GM19193 (cell line): Measurements from ENCODE around the gene HSD17B12.

ENCODE experiments used
- POLR2A ChIP-seq: IDR thresholded peaks from 4 replicates; pipeline ENCODE4 v1.6.1; 2011; ENCODE audit not compliant: insufficient read depth, insufficient read length; ENCODE audit errors: extremely low read depth

Gene HSD17B12

GRCh38 chr11:43723617-43724016 lies 43.1 kb downstream of the HSD17B12 start:
- TF ChIP-seq POLR2A = no peak

DNA sequence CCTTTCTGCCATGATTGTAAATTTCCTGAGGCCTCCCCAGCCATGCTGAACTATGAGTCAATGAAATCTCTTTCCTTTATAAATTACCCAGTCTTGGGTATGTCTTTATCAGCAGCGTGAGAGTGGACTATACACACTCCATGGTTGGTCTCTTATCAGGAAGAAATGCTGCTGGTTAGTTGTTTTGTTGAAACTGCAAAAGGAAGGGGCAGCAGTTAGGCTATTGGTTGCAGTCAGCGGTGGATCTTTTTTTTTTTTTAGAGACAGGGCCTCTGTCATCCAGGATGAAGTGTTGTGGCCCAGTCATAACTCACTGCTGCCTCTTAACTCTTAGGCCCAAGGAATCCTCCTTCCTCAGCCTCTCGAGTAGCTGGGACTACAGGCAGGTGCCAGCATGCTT lies 51.7 kb downstream of the HSD17B12 start:
- no peak for TF ChIP-seq POLR2A

DNA sequence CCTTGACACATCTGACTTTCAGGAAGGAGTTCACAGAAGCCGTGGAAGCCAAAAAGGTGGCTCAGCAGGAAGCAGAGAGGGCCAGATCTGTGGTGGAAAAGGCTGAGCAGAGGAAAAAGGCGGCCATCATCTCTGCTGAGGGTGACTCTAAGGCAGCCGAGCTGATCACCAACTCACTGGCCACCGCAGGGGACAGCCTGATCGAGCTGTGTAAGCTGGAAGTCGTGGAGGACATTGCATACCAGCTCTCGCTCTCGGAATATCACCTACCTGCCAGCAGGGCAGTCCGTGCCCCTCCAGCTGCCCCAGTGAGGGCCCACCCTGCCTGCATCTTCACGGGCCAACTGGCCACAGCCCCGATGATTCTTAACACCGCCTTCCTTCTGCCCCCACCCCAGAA lies 53.7 kb downstream of the HSD17B12 start:
- no peak for TF ChIP-seq POLR2A

GRCh38 chr11:43735115-43735514 lies 54.6 kb downstream of the HSD17B12 start:
- no peak for TF ChIP-seq POLR2A

- no peak for TF ChIP-seq POLR2A
These were observed 55.4 kb downstream of the HSD17B12 start for GRCh38 chr11:43735961-43736360.

GRCh38 chr11:43736502-43737200 lies 56.1 kb downstream of the HSD17B12 start:
- no peak for TF ChIP-seq POLR2A

GRCh38 chr11:43737201-43737590 lies 56.7 kb downstream of the HSD17B12 start:
- no peak for TF ChIP-seq POLR2A

DNA sequence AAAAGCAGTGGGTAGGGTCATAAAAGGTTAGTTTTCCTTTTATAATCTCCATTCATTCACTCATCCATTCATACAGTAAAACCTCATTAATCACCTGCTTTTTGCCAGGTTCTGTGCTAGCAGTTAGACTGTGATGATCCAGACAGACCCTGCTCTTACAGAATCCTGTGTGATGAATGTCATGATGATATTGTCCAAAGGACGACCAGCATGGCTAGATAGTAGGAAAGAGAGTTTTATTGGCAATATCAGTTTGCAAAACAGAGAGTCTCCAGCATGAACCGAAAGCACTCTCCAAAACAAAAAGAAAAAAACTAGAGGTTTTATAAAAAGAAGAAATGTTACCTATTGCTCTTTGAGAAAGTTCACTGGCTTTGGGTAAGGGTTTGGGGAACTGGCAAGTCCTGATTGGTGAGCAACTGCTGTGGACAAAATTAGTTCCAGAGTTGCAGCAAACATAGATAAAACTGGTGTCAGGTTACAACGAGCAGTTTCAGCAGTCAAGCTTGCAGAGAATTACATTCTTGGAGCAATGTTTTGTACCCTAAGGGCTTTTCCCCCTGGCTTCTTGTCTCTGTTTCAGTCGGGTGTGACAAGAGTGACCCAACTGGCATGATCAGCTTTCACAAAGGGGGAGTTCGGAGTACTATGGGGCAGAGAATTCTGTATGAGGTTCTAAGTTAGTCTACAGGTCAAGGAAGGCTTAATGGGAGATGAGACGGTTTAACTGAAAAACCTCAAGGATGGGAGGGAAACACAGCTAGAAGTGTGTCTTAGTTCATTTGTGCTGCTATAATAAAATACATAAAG lies 58.3 kb downstream of the HSD17B12 start:
- TF ChIP-seq POLR2A = no peak

DNA sequence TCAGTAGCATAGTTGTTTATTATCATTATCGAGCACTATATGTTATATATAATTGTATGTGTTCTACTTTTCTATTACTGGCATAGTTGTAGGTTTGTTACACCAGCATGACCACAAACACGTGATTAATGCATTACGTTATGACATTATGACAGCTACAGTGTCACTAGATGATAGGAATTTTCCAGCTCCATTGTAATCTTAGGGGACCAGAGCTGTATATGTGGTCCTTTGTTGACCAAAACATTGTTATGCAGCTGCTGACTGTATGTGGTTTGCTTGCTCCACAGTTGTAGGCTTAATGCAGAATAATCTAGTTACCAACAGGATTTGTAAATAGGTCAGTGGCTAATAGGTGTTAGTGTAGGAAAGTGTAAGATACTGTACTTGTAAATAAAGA lies 66.1 kb downstream of the HSD17B12 start:
- TF ChIP-seq POLR2A = no peak

- no peak for TF ChIP-seq POLR2A
These were observed 66.7 kb downstream of the HSD17B12 start for GRCh38 chr11:43747130-43747802.

- TF ChIP-seq POLR2A = no peak
These were observed 67.6 kb downstream of the HSD17B12 start for GRCh38 chr11:43748095-43748494.

DNA sequence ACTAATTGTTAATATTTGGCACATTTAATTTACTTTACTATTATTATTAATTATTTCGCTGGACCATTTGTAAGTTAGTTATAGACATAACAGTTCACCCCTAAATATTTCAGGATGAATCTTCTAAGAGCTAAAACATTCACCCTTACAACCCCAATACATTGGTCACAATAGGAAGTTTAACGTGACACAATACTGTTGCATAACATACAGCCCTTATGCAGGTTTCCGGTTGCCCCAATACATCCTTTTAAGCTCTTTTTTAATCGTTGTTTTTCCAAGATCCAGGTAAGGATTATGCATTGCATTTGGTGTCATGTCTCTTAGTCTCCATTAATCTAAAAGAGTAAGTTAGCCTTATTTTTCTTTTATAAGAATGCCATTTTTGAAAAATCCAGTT lies 71.2 kb downstream of the HSD17B12 start:
- no peak for TF ChIP-seq POLR2A

GRCh38 chr11:43756575-43756974 lies 76.0 kb downstream of the HSD17B12 start:
- no peak for TF ChIP-seq POLR2A

DNA sequence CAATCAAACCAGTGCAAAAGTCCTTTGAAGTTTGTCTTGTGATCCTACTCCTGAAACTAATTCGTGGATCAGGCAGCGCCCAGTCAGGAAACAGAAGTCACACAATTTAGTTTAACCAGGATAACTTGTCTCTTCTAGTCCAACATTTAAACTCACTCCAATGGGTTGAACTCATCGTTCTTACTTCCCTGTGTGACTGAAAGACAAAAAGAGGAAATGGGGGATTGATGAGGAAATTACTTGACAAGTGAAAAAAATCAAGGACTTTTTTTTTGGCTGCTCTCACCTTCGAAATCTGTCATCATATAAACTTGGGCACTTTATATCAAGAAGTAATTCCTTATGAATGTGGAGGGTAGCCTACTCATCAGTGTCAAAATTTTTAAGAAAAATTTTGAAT lies 78.4 kb downstream of the HSD17B12 start:
- TF ChIP-seq POLR2A = no peak

- TF ChIP-seq POLR2A = no peak
These were observed 80.4 kb downstream of the HSD17B12 start for GRCh38 chr11:43760902-43761301.

DNA sequence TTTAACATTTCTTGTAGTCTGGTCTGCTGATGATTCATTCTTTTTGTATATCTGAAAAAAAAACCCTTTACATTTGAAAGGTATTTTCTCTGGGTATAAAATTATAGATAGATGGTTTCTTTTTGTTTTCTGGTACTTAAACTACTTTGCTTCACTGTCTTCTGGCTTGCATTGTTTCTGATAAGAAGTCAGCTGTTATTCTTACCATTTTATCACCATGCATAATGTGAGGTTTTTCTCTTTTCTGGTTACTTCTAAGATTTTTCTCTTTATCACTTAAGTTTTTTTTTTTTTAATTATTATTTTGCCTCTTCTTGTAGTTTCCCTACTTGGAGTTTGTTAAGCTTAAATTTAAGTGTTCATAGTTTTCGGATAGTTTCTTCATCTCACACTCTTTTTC lies 84.7 kb downstream of the HSD17B12 start:
- no peak for TF ChIP-seq POLR2A

DNA sequence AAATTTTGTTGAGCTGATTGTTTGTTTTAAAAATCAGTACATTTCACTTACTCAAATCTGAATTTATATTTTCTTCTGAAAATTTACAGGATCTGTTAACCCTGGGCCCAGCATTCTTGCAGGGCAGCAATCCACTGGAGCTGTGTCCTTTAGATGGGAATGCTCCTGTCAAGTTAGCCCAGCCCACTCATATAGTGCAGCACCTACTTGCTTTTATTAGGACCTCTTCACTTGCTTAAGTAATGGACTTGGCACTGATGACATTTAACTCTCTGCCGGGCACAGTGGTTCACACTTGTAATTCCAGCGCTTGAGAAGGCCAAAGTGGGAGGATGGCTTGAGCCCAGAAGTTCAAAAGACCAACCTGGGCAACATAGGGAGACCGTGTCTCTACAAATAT lies 89.6 kb downstream of the HSD17B12 start:
- TF ChIP-seq POLR2A = no peak

DNA sequence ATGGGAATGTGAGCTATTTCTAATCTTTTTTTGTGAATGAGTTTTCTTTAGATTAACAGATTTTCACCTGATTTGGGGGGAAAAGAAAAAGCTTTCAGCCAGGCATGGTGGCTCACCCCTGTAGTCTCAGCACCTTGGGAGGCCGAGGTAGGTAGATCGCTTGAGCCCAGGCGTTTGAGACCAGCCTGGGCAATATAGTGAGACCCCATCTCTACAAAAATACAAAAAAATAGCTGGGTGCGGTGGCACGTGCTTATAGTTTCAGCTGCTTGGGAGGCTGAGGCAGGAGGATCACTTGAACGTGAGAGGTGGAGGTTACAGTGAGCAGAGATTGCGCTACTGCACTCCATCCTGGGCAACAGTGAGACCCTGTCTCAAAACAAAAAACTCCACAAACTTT lies 92.2 kb downstream of the HSD17B12 start:
- TF ChIP-seq POLR2A = no peak
